ENCODE measurements around the gene MC2R.
"Not testable (repeated sequence)": the region's sequence is repeated elsewhere in the genome, so short reads cannot be mapped to it uniquely, and the experiment has no call there.

Gene MC2R

GRCh38 chr18:13893418-13893760 is 21.9 kb downstream of the MC2R start:
- no peak for DNase-seq (ENCODE audit: low read depth, low spot score)

GRCh38 chr18:13892098-13892497 is 23.2 kb downstream of the MC2R start:
- no peak for DNase-seq (ENCODE audit: low read depth, low spot score)

- no peak for DNase-seq (ENCODE audit: low read depth, low spot score)
These were observed 24.5 kb downstream of the MC2R start for GRCh38 chr18:13890761-13891361.

DNA sequence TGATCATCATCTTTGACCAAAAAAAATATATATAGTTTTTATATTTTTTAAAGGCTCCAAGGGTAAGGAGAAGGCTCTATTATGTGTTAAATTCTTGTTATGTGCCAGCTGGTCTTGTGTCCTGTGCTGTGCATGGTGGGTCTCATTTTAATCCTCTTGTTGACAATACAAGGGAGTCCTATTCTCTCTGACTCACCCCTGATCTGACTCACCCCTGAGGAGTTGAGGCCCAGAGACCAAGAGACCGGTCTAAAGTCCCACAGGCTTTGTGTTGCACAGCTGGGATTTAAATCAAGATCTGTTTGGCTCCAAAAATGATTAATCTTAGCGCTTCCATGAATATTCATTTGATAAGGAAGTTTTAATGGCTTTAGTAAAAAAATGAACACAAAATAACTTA is 25.7 kb downstream of the MC2R start:
- DNase-seq (ENCODE audit: low read depth, low spot score) = no peak

DNA sequence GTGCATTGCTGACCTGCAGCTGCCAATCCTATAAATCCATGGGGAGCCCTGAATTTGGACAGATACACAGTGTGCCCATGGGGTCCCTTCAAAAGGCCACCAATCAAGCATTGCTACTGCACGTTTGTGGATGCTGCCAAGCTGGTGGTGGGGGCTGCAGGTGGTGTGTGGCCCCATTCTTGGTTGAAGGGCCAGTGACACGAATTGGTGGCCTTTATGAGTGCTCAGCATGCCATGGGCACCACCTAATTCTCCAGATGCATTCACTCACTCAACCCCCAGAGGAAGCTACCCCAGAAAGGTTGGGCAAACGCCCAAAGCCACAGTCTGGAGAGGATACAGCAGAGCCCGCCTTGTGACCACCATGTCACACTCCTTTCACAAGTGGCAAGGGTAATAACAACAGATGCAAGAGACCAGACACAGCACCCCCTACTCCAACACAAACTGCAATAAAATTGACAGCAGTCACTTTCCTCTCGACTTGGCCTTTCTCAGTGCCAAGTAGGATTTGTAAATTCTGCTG is 27.1 kb downstream of the MC2R start:
- DNase-seq (ENCODE audit: low read depth, low spot score) = no peak

DNA sequence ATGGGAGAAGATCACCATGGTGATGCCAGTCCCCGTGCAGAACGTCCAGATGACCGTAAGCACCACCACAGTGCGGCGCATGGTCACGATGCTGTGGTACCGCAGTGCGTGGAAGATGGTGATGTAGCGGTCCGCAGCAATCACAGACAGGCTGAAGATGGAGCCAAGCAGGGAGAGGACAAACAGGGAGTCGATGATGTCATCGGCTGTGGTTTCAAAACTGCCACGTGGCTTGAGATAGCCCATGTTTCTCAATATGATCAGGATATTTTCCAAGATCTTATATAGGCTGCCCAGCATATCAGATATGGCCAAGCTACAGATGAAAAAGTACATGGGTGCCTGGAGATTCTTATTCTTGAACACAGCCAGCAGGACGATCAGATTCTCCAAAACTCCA is 30.3 kb downstream of the MC2R start:
- DNase-seq (ENCODE audit: low read depth, low spot score) = no peak

DNA sequence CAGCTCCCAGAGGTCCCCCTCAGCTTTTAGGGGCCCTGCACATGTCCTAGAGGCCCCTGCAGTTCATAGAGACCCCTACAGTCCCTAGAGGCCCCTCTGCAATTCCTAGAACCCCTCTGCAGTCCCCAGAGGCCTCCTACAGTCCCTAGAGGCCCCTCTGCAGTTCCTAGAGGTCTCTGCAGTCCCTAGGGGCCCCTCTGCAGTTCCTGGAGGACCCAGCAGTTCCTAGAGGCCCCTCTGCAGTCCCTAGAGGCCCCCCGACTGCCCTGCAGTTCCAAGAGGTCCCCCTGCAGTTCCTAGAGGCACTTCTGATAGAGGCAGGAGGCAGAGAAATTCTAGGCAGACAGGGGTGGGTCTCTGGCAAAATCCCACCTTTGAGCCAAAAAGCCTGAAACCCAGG is 35.4 kb downstream of the MC2R start:
- no peak for DNase-seq (ENCODE audit: low read depth, low spot score)

- no peak for DNase-seq (ENCODE audit: low read depth, low spot score)
These were observed 35.8 kb downstream of the MC2R start for GRCh38 chr18:13879492-13879891.

GRCh38 chr18:13878857-13879256 is 36.5 kb downstream of the MC2R start:
- DNase-seq (ENCODE audit: low read depth, low spot score) = no peak

DNA sequence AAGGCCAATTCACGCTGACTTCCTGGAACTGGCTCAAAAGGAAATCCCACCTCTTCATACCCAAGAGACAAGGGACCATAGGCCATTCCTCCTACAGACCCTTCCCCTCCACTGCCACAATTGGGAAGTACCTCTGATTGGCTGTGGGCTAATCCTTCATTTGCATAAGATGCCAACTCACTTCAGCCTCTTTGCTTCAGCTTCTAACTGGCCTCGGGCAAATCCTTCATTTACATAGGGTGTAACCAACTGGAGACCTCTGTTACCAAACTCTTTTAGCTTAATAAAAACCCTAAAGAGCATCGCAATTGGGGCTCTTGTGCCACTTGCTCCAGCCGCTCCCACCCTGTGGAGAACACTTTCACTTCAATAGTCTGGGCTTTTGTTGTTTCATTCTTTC is 38.2 kb downstream of the MC2R start:
- DNase-seq (ENCODE audit: low read depth, low spot score) = no peak

- no peak for DNase-seq (ENCODE audit: low read depth, low spot score)
These were observed 40.8 kb downstream of the MC2R start for GRCh38 chr18:13874558-13874957.

DNA sequence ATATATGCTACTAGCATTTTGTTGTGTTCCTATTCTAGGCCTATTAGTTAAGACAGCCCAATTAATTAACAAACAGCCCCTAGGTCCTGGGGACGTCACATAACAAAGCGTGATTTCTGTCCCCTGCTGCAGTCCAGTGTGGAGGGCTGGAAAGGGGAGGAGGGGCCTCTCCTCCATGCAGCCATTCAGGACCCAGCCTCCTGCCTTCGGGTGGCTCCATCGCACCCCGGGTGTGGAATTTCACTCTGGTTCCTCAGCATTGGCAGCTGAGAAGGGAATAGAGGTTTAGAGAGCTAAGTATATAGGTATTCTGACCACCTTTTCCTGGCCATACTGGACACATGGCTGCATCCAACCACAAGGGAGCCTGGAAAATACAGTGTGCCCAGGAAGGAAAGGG is 42.4 kb downstream of the MC2R start:
- DNase-seq (ENCODE audit: low read depth, low spot score) = no peak

GRCh38 chr18:13872373-13872772 is 43.0 kb downstream of the MC2R start:
- no peak for DNase-seq (ENCODE audit: low read depth, low spot score)

DNA sequence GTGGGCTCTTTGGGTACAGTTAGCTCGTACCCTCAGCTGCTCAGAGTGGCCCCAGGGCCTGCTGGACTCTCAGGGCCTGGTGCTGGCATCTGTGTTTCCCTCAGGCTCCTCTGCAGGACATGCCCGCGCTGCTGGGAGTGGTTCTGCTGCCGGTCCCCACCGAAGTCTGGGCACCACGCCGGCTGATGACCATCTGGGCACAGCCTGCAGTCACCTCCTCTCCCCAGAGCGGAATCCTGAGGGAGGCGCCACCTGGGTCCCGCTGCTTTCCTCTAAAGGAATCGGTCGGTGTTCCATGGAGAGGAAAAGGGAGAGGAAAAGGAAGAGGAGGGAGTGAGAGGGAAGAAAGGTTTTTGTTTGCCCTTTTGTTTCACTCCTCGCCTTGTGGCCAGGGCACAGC is 43.6 kb downstream of the MC2R start:
- DNase-seq (ENCODE audit: low read depth, low spot score) = no peak

DNA sequence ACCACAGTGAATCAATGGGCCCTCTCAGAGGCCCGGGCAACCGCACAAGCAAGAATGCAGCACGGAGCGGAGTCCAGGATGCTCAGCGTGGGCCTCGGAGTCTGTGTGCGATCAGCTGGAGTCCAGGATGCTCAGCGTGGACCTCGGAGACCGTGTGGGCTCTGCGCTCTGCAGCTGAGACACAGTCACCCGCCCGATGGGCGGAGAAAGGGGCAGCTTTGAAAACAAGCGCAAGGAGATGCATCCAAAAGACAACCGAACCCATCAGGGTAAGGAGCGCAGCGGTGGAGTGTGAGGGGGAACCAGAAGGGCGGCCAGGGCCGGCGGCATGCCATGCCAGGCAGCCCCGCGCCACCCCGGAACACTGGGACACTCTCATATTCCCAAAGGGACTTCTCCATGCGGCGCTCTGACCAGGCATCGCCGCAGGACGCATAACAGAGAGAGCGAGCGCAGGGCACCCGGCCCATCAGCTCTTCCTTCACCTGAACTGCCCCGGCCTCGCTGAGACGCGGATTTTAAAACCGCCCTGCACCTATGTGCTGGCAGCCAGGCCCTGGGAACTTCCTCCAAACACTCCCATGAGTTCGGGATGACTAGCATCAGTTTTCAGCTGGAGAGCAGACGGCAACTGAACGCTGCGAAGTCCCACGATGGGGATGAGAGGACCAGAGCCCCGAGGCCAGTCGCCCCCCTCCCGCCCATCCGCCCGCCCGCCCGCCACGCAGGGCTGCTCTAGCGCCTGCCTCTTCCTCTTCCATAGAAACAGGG is 46.6 kb downstream of the MC2R start:
- DNase-seq (ENCODE audit: low read depth, low spot score) = no peak

DNA sequence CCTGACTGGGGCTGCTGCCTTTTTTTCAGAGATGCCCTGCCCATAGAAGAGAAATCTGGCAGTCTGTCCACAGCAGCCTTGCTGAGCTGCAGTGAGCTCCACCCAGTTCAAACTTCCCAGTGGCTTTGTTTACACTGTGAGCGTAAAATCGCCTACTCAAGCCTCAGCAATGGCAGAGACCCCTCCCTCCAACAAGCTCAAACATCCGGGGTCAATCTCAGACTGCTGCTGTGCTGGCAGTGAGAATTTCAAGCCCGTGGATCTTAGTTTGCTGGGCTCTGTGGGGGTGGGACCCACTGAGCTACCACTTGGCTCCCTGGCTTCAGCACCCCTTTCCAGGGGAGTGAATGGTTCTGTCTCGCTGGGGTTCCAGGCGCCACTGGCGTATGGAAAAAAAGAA is 52.4 kb downstream of the MC2R start:
- DNase-seq (ENCODE audit: low read depth, low spot score) = not testable (repeated sequence)

DNA sequence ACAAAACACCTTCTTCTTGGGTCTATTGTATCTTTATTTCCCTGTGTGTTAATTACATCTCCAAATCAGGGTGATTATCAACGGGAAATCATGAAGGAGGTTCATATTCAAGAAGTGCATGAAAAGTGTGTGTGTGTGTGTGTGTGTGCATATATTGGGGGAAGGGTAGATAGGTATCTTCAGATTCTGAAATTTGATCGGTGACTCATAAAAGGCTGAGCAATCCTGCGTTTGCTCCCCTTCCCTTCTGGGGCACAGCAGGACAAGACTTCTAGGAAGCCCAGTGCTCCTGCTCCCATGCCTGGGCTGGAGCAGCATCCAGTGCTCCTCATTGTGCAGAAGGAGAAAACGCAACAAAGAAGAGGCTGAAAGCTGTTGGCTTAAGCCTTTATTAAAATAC is 65.5 kb downstream of the MC2R start:
- no peak for DNase-seq (ENCODE audit: low read depth, low spot score)

DNA sequence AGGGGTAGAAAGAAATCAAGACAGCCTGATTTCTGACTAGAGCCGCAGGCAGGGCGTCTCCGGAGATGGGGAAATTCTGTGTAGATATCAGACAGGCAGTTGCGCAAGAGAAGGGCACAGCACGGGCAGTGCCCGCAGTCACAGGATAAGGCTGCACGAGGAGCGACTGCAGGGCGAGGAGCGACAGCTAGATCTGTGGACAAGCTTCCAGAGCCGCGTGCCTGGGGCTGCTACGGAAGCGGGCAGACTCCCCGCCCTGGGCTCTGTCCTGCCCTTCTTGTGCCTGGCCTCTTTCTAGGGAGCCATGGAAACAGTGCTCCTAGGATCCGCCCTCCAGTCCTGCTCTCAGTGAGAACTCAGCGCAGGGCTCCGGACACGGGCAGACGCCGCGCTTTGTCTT is 78.8 kb downstream of the MC2R start:
- no peak for DNase-seq (ENCODE audit: low read depth, low spot score)

- DNase-seq (ENCODE audit: low read depth, low spot score) = no peak
These were observed 80.1 kb downstream of the MC2R start for GRCh38 chr18:13835202-13835601.

DNA sequence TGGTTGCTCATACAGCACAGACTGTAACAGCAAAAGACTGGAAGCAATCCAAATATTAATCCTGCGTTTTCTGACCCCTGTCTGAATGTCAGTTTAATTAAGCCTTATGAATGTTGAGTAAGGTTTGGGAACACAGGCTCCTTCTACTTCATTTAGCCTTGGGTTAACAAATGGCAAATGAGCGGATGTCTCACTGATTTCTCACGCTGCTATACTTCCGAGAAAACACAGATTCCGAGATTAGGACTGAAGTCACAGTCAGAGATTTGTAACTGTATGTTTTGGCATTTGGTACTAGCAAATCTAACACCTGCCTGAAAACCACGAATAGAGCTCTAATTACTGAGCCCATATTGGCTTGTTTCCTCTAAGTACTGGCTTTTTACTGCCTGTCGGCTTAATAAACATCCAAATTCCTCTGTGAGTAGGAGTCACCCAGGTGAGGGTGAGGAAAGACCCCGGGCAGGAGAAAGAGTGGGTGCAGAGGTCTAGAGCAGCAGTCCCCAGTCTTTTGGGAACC is 80.8 kb downstream of the MC2R start:
- no peak for DNase-seq (ENCODE audit: low read depth, low spot score)

Data from brain pericyte (primary cell).